ENCODE data around the gene FOXA1. TPM values are rescaled to one million over a fixed set of nuclear protein-coding genes. Genes with fewer than 3 reads are reported as not detected.

The FOXA1 gene
- total RNA-seq, 1 donor, result 0.36 TPM

- TF ChIP-seq CTCF (IDR thresholded peaks at IDR 0.05; ENCODE audit: extremely low read depth, low read depth, low read length), result no peak
These were observed 7.8 kb upstream of the FOXA1 start for GRCh38 chr14:37602605-37603453.

GRCh38 chr14:37601865-37602264 lies 6.8 kb upstream of the FOXA1 start:
- no peaks in the 10 kb centered on the region for H4K20me1 ChIP-seq (ENCODE audit: insufficient read depth, low read length)
- no peaks in the 10 kb centered on the region for H3K79me2 ChIP-seq (ENCODE audit: insufficient read depth, low read length)
- DNase-seq (ENCODE audit: insufficient read length, low spot score, missing footprints), result peak; percentile 83
- no peak overlapping the region for H3K4me3 ChIP-seq (ENCODE audit: insufficient read depth, low read length)
- peaks cover 80% of the 10 kb centered on the region for H3K27me3 ChIP-seq (ENCODE audit: insufficient read depth, low read length)
- H3K4me2 ChIP-seq (ENCODE audit: insufficient read depth, low read length), result no peak overlapping the region
- H2AFZ ChIP-seq (ENCODE audit: low read length), result no peak overlapping the region
- H3K9me3 ChIP-seq (ENCODE audit: low read depth, low read length), result no peaks in the 10 kb centered on the region
- H3K4me1 ChIP-seq (ENCODE audit: insufficient read depth, low read length), result no peaks in the 10 kb centered on the region
- no peaks in the 10 kb centered on the region for H3K36me3 ChIP-seq (ENCODE audit: insufficient read depth, low read length)
- TF ChIP-seq CTCF (IDR thresholded peaks at IDR 0.05; ENCODE audit: extremely low read depth, low read depth, low read length), result no peak
- H3K27ac ChIP-seq (ENCODE audit: low read depth, low read length), result no peak overlapping the region

More at GRCh38 chr14:37602605-37603453, 7.8 kb upstream of the FOXA1 start:
- no peaks in the 10 kb centered on the region for H3K36me3 ChIP-seq (ENCODE audit: insufficient read depth, low read length)
- no peak overlapping the region for H3K4me3 ChIP-seq (ENCODE audit: insufficient read depth, low read length)
- no peak overlapping the region for H3K27ac ChIP-seq (ENCODE audit: low read depth, low read length)
- no peak overlapping the region for H3K4me2 ChIP-seq (ENCODE audit: insufficient read depth, low read length)
- no peaks in the 10 kb centered on the region for H3K4me1 ChIP-seq (ENCODE audit: insufficient read depth, low read length)
- H2AFZ ChIP-seq (ENCODE audit: low read length), result no peak overlapping the region
- no peaks in the 10 kb centered on the region for H4K20me1 ChIP-seq (ENCODE audit: insufficient read depth, low read length)
- H3K27me3 ChIP-seq (ENCODE audit: insufficient read depth, low read length), result peaks cover 71% of the 10 kb centered on the region
- no peaks in the 10 kb centered on the region for H3K79me2 ChIP-seq (ENCODE audit: insufficient read depth, low read length)
- no peaks in the 10 kb centered on the region for H3K9me3 ChIP-seq (ENCODE audit: low read depth, low read length)
- peak; percentile 54 for DNase-seq (ENCODE audit: insufficient read length, low spot score, missing footprints)

GRCh38 chr14:37600880-37601741 lies 6.1 kb upstream of the FOXA1 start:
- Histone ChIP-seq H4K20me1 (ENCODE audit: insufficient read depth, low read length) (no peaks in the 10 kb centered on the region), H3K4me1 (ENCODE audit: insufficient read depth, low read length) (no peaks in the 10 kb centered on the region), H3K36me3 (ENCODE audit: insufficient read depth, low read length) (no peaks in the 10 kb centered on the region), H3K4me2 (ENCODE audit: insufficient read depth, low read length) (no peak overlapping the region), H3K79me2 (ENCODE audit: insufficient read depth, low read length) (no peaks in the 10 kb centered on the region), H2AFZ (ENCODE audit: low read length) (no peak overlapping the region), H3K9me3 (ENCODE audit: low read depth, low read length) (no peaks in the 10 kb centered on the region), H3K27me3 (ENCODE audit: insufficient read depth, low read length) (peaks cover 88% of the 10 kb centered on the region), H3K4me3 (ENCODE audit: insufficient read depth, low read length) (no peak overlapping the region), H3K27ac (ENCODE audit: low read depth, low read length) (no peak overlapping the region)
- no peak for DNase-seq (ENCODE audit: insufficient read length, low spot score, missing footprints)
- no peak for TF ChIP-seq CTCF (IDR thresholded peaks at IDR 0.05; ENCODE audit: extremely low read depth, low read depth, low read length)

All from osteoblast (primary cell).